Spleen (tissue), 7 donors: ENCODE measurements around the gene AHI1.

Source experiments
- CTCF ChIP-seq, 11 experiments: fragments of 200-600 bp in 7 of 11; fragments of 450-650 bp in 4 of 11; sonication (generic) in 4 of 11; IDR thresholded peaks in 8 of 11; conservative IDR thresholded peaks in 3 of 11; 1 replicate in 7 of 11; 2 replicates in 4 of 11; pipeline versions ENCODE4 v1.4.0 to v1.8.0; 2016 to 2021; ENCODE audit warnings: antibody characterized with exemption in 11 of 11, inconsistent platforms in 4 of 11, mild to moderate bottlenecking in 1 of 11
- POLR2A ChIP-seq, 3 donors: fragments of 450-650 bp; IDR thresholded peaks; one replicate each; pipeline ENCODE4 v1.5.1; 2017; ENCODE audit warnings: antibody characterized with exemption in 3 of 3, mild to moderate bottlenecking in 1 of 3
- donor health status: DM: no; HTN: no; CAD: no; lungs with moderate emphysema.
- donor health status: DM: no; HTN: no; CAD: no.
- donor health status: DM: no; HTN: no; CAD: no.

- TF ChIP-seq CTCF (IDR thresholded peaks at IDR 0.05 in 8 of 11, conservative IDR thresholded peaks at IDR 0.05 in 3 of 11) (no peak), POLR2A (IDR thresholded peaks at IDR 0.05) (no peak)
These were observed 137.3 kb downstream of the AHI1 start for GRCh38 chr6:135360222-135360621.
